BLaER1 treated with 17β-estradiol and CSF1 and Interleukin-3, amounts not matched to agents 10 nM and 100 nM (cell line): ENCODE data around the gene LHX3.
A peak's percentile ranks its signal among the peaks of the same experiment; 100 is the strongest.

Experiments
- H3K27ac ChIP-seq, 11 experiments: shearing (Covaris generic); formaldehyde crosslinking; 2 replicates each; pipeline ENCODE4 v1.8.1; 2022
- H3K27me3 ChIP-seq, 11 experiments: shearing (Covaris generic); formaldehyde crosslinking; 2 replicates each; pipeline ENCODE4 v1.8.1; 2022
- H3K36me3 ChIP-seq, 11 experiments: shearing (Covaris generic); formaldehyde crosslinking; 2 replicates each; pipeline ENCODE4 v1.8.1; 2022
- H3K4me1 ChIP-seq, 10 experiments: shearing (Covaris generic); formaldehyde crosslinking; 2 replicates each; pipeline ENCODE4 v1.8.1; 2022
- H3K4me2 ChIP-seq, 11 experiments: shearing (Covaris generic); formaldehyde crosslinking; 2 replicates each; pipeline ENCODE4 v1.8.1; 2022
- H3K4me3 ChIP-seq, 10 experiments: shearing (Covaris generic); formaldehyde crosslinking; 2 replicates each; pipeline ENCODE4 v1.8.1; 2022
- H3K9ac ChIP-seq, 11 experiments: shearing (Covaris generic); formaldehyde crosslinking; 2 replicates each; pipeline ENCODE4 v1.8.1; 2022
- H3K9me3 ChIP-seq, 11 experiments: shearing (Covaris generic); formaldehyde crosslinking; replicated peaks in 1 of 11; 2 replicates each; pipeline ENCODE4 v1.8.1; 2022
- H4K20me1 ChIP-seq, 11 experiments: shearing (Covaris generic); formaldehyde crosslinking; 2 replicates each; pipeline ENCODE4 v1.8.1; 2022
- Cebpa-rat ChIP-seq, 11 experiments: shearing (Covaris generic); IDR thresholded peaks; 2 replicates each; pipeline ENCODE4 v1.8.1; 2022

Gene LHX3

GRCh38 chr9:136234597-136234996, 29.7 kb upstream of the LHX3 start:
- Histone ChIP-seq H3K4me3 (no peak overlapping the region), H3K4me1 (peaks cover 49 to 100% (median 97%) of the 10 kb centered on the region in 10 experiments), H3K27ac (no peak overlapping the region), H4K20me1 (peaks cover 34 to 100% (median 98%) of the 10 kb centered on the region in 11 experiments; a peak in 21 of 22 replicates), H3K27me3 (peaks cover 0 to 32% (median 0%) of the 10 kb centered on the region in 11 experiments; a peak in 6 of 22 replicates), H3K9me3 (no peaks in the 10 kb centered on the region), H3K36me3 (peaks cover 8 to 54% (median 40%) of the 10 kb centered on the region in 11 experiments; a peak in 20 of 22 replicates), H3K4me2 (peak overlapping the region in 9 of 11 experiments; percentile 77 to 99 (median 94); a peak in 17 of 22 replicates), H3K9ac (no peak overlapping the region)
- TF ChIP-seq Cebpa-rat (IDR thresholded peaks at IDR 0.05): no peak

- Histone ChIP-seq H3K4me1 (peaks cover 46 to 100% (median 96%) of the 10 kb centered on the region in 10 experiments), H3K4me3 (no peak overlapping the region), H4K20me1 (peaks cover 29 to 100% (median 98%) of the 10 kb centered on the region in 11 experiments; a peak in 21 of 22 replicates), H3K27ac (no peak overlapping the region), H3K4me2 (peak overlapping the region; percentile 77 to 99 (median 94)), H3K27me3 (peaks cover 0 to 30% (median 0%) of the 10 kb centered on the region in 11 experiments; a peak in 6 of 22 replicates), H3K9me3 (no peaks in the 10 kb centered on the region), H3K9ac (peak overlapping the region in 2 of 11 experiments; percentile 3 to 14; a peak in 2 of 22 replicates), H3K36me3 (peaks cover 8 to 54% (median 40%) of the 10 kb centered on the region in 11 experiments; a peak in 20 of 22 replicates)
- no peak for TF ChIP-seq Cebpa-rat (IDR thresholded peaks at IDR 0.05)
Measured at GRCh38 chr9:136233868-136234267, 28.9 kb upstream of the LHX3 start.

- H4K20me1 ChIP-seq: peaks cover 25 to 100% (median 98%) of the 10 kb centered on the region in 11 experiments; a peak in 21 of 22 replicates
- H3K4me3 ChIP-seq: no peak overlapping the region; a peak in 1 of 20 replicates
- H3K4me1 ChIP-seq: peaks cover 46 to 100% (median 96%) of the 10 kb centered on the region in 10 experiments
- no peaks in the 10 kb centered on the region for H3K9me3 ChIP-seq
- peaks cover 8 to 54% (median 40%) of the 10 kb centered on the region in 11 experiments; a peak in 20 of 22 replicates for H3K36me3 ChIP-seq
- peak overlapping the region; percentile 77 to 99 (median 94) for H3K4me2 ChIP-seq
- H3K9ac ChIP-seq: peak overlapping the region in 3 of 11 experiments; percentile 14 to 53 (median 40); a peak in 5 of 22 replicates
- H3K27me3 ChIP-seq: peaks cover 0 to 25% (median 0%) of the 10 kb centered on the region in 11 experiments; a peak in 6 of 22 replicates
- no peak overlapping the region; a peak in 1 of 22 replicates for H3K27ac ChIP-seq
- no peak for TF ChIP-seq Cebpa-rat (IDR thresholded peaks at IDR 0.05)
Measured at GRCh38 chr9:136233411-136233810, 28.5 kb upstream of the LHX3 start.

GRCh38 chr9:136232969-136233368, 28.0 kb upstream of the LHX3 start:
- Histone ChIP-seq H3K4me3 (no peak overlapping the region; a peak in 1 of 20 replicates), H3K36me3 (peaks cover 8 to 54% (median 40%) of the 10 kb centered on the region in 11 experiments; a peak in 20 of 22 replicates), H3K9ac (peak overlapping the region in 4 of 11 experiments; percentile 14 to 53 (median 32); a peak in 6 of 22 replicates), H3K4me1 (peaks cover 46 to 100% (median 96%) of the 10 kb centered on the region in 10 experiments), H3K4me2 (peak overlapping the region; percentile 77 to 99 (median 94)), H3K27me3 (peaks cover 0 to 21% (median 0%) of the 10 kb centered on the region in 11 experiments; a peak in 6 of 22 replicates), H3K9me3 (no peaks in the 10 kb centered on the region), H4K20me1 (peaks cover 20 to 100% (median 98%) of the 10 kb centered on the region in 11 experiments; a peak in 21 of 22 replicates), H3K27ac (no peak overlapping the region; a peak in 1 of 22 replicates)
- TF ChIP-seq Cebpa-rat (IDR thresholded peaks at IDR 0.05): no peak

GRCh38 chr9:136231478-136232297, 26.8 kb upstream of the LHX3 start:
- Histone ChIP-seq H4K20me1 (peaks cover 12 to 100% (median 98%) of the 10 kb centered on the region in 11 experiments; a peak in 21 of 22 replicates), H3K4me3 (no peak overlapping the region), H3K27me3 (peaks cover 0 to 14% (median 0%) of the 10 kb centered on the region in 11 experiments; a peak in 4 of 22 replicates), H3K36me3 (peaks cover 2 to 46% (median 32%) of the 10 kb centered on the region in 11 experiments; a peak in 20 of 22 replicates), H3K4me2 (peak overlapping the region; percentile 77 to 99 (median 94)), H3K27ac (peak overlapping the region in 1 of 11 experiments; percentile 8; a peak in 2 of 22 replicates), H3K4me1 (peaks cover 43 to 100% (median 96%) of the 10 kb centered on the region in 10 experiments), H3K9me3 (no peaks in the 10 kb centered on the region), H3K9ac (peak overlapping the region in 3 of 11 experiments; percentile 24 to 53 (median 42); a peak in 4 of 22 replicates)
- TF ChIP-seq Cebpa-rat (IDR thresholded peaks at IDR 0.05): no peak

- Histone ChIP-seq H3K4me2 (peak overlapping the region in 6 of 11 experiments; percentile 39 to 96 (median 91); a peak in 10 of 22 replicates), H3K9me3 (no peaks in the 10 kb centered on the region), H4K20me1 (peaks cover 3 to 100% (median 98%) of the 10 kb centered on the region in 11 experiments; a peak in 21 of 22 replicates), H3K4me3 (no peak overlapping the region), H3K27me3 (peaks cover 0 to 13% (median 0%) of the 10 kb centered on the region in 11 experiments; a peak in 3 of 22 replicates), H3K9ac (0 out of 22 replicates have a peak overlapping the region, but pooled peaks of 2 of the 11 experiments have one; percentile 13 to 15), H3K27ac (no peak overlapping the region), H3K4me1 (peaks cover 52 to 100% (median 96%) of the 10 kb centered on the region in 10 experiments), H3K36me3 (peaks cover 0 to 42% (median 26%) of the 10 kb centered on the region in 11 experiments; a peak in 15 of 22 replicates)
- no peak for TF ChIP-seq Cebpa-rat (IDR thresholded peaks at IDR 0.05)
Measured at GRCh38 chr9:136230773-136231172, 25.8 kb upstream of the LHX3 start.

- Histone ChIP-seq H3K36me3 (peaks cover 0 to 38% (median 22%) of the 10 kb centered on the region in 11 experiments; a peak in 14 of 22 replicates), H3K27me3 (peaks cover 0 to 13% (median 0%) of the 10 kb centered on the region in 11 experiments; a peak in 3 of 22 replicates), H3K27ac (no peak overlapping the region), H4K20me1 (peaks cover 0 to 100% (median 98%) of the 10 kb centered on the region in 11 experiments; a peak in 21 of 22 replicates), H3K4me2 (peak overlapping the region in 5 of 11 experiments; percentile 39 to 96 (median 94); a peak in 9 of 22 replicates), H3K4me1 (peaks cover 56 to 100% (median 96%) of the 10 kb centered on the region in 10 experiments), H3K4me3 (no peak overlapping the region), H3K9me3 (no peaks in the 10 kb centered on the region), H3K9ac (0 out of 22 replicates have a peak overlapping the region, but pooled peaks of 2 of the 11 experiments have one; percentile 13 to 15)
- no peak for TF ChIP-seq Cebpa-rat (IDR thresholded peaks at IDR 0.05)
Measured at GRCh38 chr9:136230365-136230764, 25.4 kb upstream of the LHX3 start.
